ENCODE measurements around the gene TTLL11. TPM values are rescaled to one million over a fixed set of nuclear protein-coding genes. Genes with fewer than 3 reads are reported as not detected.

Gene TTLL11
- total RNA-seq, 2 experiments from 2014 or later, result 0.56 to 1.4 TPM

GRCh38 chr9:121887553-121888437 is 205.3 kb downstream of the TTLL11 start:
- ChIA-PET POLR2A (no interaction called here), CTCF (interaction anchor here (1.1 to 1.3 kb wide), 2 partner anchors 143 to 189 kb away, joined by 3 to 5 read pairs; no protein-coding TSS in a partner anchor)
- DNase-seq (no peak), ATAC-seq (no peak)
- Mint-ChIP-seq H3K4me1 (ENCODE audit: low read depth) (peaks cover 44% of the 10 kb centered on the region), H3K9me3 (no peaks in the 10 kb centered on the region), H3K4me3 (no peak overlapping the region), H3K36me3 (ENCODE audit: low read depth) (no peaks in the 10 kb centered on the region), H3K27ac (peak overlapping the region; percentile 30), H3K27me3 (no peaks in the 10 kb centered on the region)
- intact Hi-C loops (cut with micrococcal nuclease), result no loop called here
- TF ChIP-seq CTCF (IDR thresholded peaks at IDR 0.05), result no peak

- ChIA-PET CTCF (interaction anchor here (0.6 to 1.3 kb wide), 3 partner anchors 142 to 679 kb away, joined by 3 to 5 read pairs (median 3); no protein-coding TSS in a partner anchor), POLR2A (interaction anchor here (1.1 kb wide), 1 partner anchor 28 kb away, joined by 5 read pairs; no protein-coding TSS in a partner anchor)
- peaks cover 44% of the 10 kb centered on the region for H3K4me1 Mint-ChIP-seq (ENCODE audit: low read depth)
- H3K27me3 Mint-ChIP-seq, result no peaks in the 10 kb centered on the region
- peak; percentile 89 for DNase-seq
- peak overlapping the region; percentile 30 for H3K27ac Mint-ChIP-seq
- intact Hi-C loops (cut with micrococcal nuclease), result no loop called here
- no peaks in the 10 kb centered on the region for H3K36me3 Mint-ChIP-seq (ENCODE audit: low read depth)
- no peaks in the 10 kb centered on the region for H3K9me3 Mint-ChIP-seq
- no peak overlapping the region for H3K4me3 Mint-ChIP-seq
- ATAC-seq, result peak; percentile 84
- no peak for TF ChIP-seq CTCF (IDR thresholded peaks at IDR 0.05)
These were observed 206.2 kb downstream of the TTLL11 start for GRCh38 chr9:121886759-121887485.

- ChIA-PET POLR2A (no interaction called here), CTCF (interaction anchor here (0.6 kb wide), 1 partner anchor 172 kb away, joined by 3 read pairs; no protein-coding TSS in a partner anchor)
- Mint-ChIP-seq H3K9me3 (no peaks in the 10 kb centered on the region), H3K27ac (no peak overlapping the region), H3K36me3 (ENCODE audit: low read depth) (no peaks in the 10 kb centered on the region), H3K27me3 (no peaks in the 10 kb centered on the region), H3K4me3 (no peak overlapping the region), H3K4me1 (ENCODE audit: low read depth) (peaks cover 43% of the 10 kb centered on the region)
- ATAC-seq, result no peak
- intact Hi-C loops (cut with micrococcal nuclease), result no loop called here
- peak; percentile 13 for DNase-seq
- TF ChIP-seq CTCF (IDR thresholded peaks at IDR 0.05), result no peak
These were observed 207.7 kb downstream of the TTLL11 start for GRCh38 chr9:121885345-121885901.

- CTCF ChIA-PET, result no interaction called here
These were observed 209.0 kb downstream of the TTLL11 start for GRCh38 chr9:121884057-121884541.

More at GRCh38 chr9:121884057-121884541, 209.0 kb downstream of the TTLL11 start:
- peaks cover 36% of the 10 kb centered on the region for H3K4me1 Mint-ChIP-seq (ENCODE audit: low read depth)
- ATAC-seq, result no peak
- no peak for DNase-seq
- TF ChIP-seq CTCF (IDR thresholded peaks at IDR 0.05), result no peak
- intact Hi-C loops (cut with micrococcal nuclease), result no loop called here
- H3K36me3 Mint-ChIP-seq (ENCODE audit: low read depth), result no peaks in the 10 kb centered on the region
- no peaks in the 10 kb centered on the region for H3K27me3 Mint-ChIP-seq
- H3K9me3 Mint-ChIP-seq, result no peaks in the 10 kb centered on the region
- H3K4me3 Mint-ChIP-seq, result no peak overlapping the region
- POLR2A ChIA-PET, result no interaction called here
- H3K27ac Mint-ChIP-seq, result no peak overlapping the region

All from activated CD8-positive, alpha-beta T cell treated with anti-CD3 and anti-CD28 coated beads for 36 hours (primary cell).